ENCODE results near the gene PNMA8A.

GRCh38 chr19:46478356-46478986, 7.1 kb upstream of the PNMA8A start:
- TF ChIP-seq POLR2A (IDR thresholded peaks at IDR 0.05; ENCODE audit: low read depth, low read length) (no peak), POLR2AphosphoS5 (IDR thresholded peaks at IDR 0.05; ENCODE audit: low read depth, low read length) (no peak), SPI1 (IDR thresholded peaks at IDR 0.05; ENCODE audit: low read depth, low read length) (no peak), TAF1 (IDR thresholded peaks at IDR 0.05; ENCODE audit: low read depth, low read length) (no peak), PAX5 (IDR thresholded peaks at IDR 0.05; ENCODE audit: insufficient read depth, low read length, severe bottlenecking) (no peak)

All from GM12891 (cell line).